Panc1 (cell line): Measurements from ENCODE around the gene NDUFV2. TPM values are rescaled to one million over a fixed set of nuclear protein-coding genes. Genes with fewer than 3 reads are reported as not detected.
"Not testable (repeated sequence)": the region's sequence is repeated elsewhere in the genome, so short reads cannot be mapped to it uniquely, and the experiment has no call there.

ENCODE experiments used
- ATAC-seq: fragments of 200-7000 bp; cut with Tn5 transposase; 2 replicates; pipeline ENCODE4 v1.9.1; 2020; ENCODE audit warnings: mild to moderate bottlenecking, moderate library complexity
- BruUV-seq: library from RNA; stranded (reverse); fragments of 400-500 nt; replicated peaks from 2 replicates; lab custom pipeline; 2021; lab: Mats Ljungman, UMichigan
- CTCF ChIA-PET: fragments of 300-600 bp; sonication (Branson Sonifier 250); formaldehyde crosslinking; loops from one replicate; lab custom pipeline; 2022; ENCODE audit warnings: antibody characterized with exemption; lab: Charles Lee
- POLR2A ChIA-PET: fragments of 300-600 bp; sonication (Branson Sonifier 250); formaldehyde crosslinking; loops from one replicate; lab custom pipeline; 2022; ENCODE audit warnings: antibody characterized with exemption; lab: Charles Lee
- DNase-seq: peaks from one replicate; pipeline ENCODE4 v3.0.0-alpha.2; 2010; ENCODE audit warnings: low read depth, low spot score
- H3K27ac ChIP-seq: 2 replicates; pipeline ENCODE4 v1.5.1; 2011; ENCODE audit warnings: mild to moderate bottlenecking, low read length, inconsistent platforms
- H3K27me3 ChIP-seq: fragments of 200-500 bp; sonication (Bioruptor generic); 2 replicates; pipeline ENCODE4 v1.6.0; 2014; ENCODE audit warnings: low read length, inconsistent platforms; ENCODE audit not compliant: control insufficient read depth, insufficient read depth
- H3K36me3 ChIP-seq: fragments of 200-500 bp; sonication (Bioruptor generic); 2 replicates; pipeline ENCODE4 v1.5.1; 2014; ENCODE audit warnings: inconsistent platforms, mild to moderate bottlenecking, low read length, moderate library complexity; ENCODE audit not compliant: control insufficient read depth, insufficient read depth
- H3K4me1 ChIP-seq: 2 replicates; pipeline ENCODE4 v1.5.1; 2011; ENCODE audit warnings: inconsistent platforms, mild to moderate bottlenecking, low read length, moderate library complexity; ENCODE audit not compliant: control insufficient read depth, insufficient read depth
- H3K4me3 ChIP-seq, 2 experiments: 2 replicates each; pipeline ENCODE4 v1.5.1; 2011 to 2012; ENCODE audit warnings: low read depth in 2 of 2, low read length in 2 of 2, mild to moderate bottlenecking in 2 of 2, inconsistent platforms in 1 of 2, moderate library complexity in 1 of 2
- H3K9me3 ChIP-seq: fragments of 200-500 bp; sonication (Bioruptor generic); 2 replicates; pipeline ENCODE4 v1.5.1; 2014; ENCODE audit warnings: low read depth, mild to moderate bottlenecking, inconsistent platforms, low read length, moderate library complexity; ENCODE audit not compliant: control insufficient read depth, insufficient read depth
- CTCF ChIP-seq: fragments of 450-650 bp; IDR thresholded peaks from 2 replicates; pipeline ENCODE4 v1.5.1; 2017; ENCODE audit warnings: mild to moderate bottlenecking
- POLR2AphosphoS5 ChIP-seq: IDR thresholded peaks from 2 replicates; pipeline ENCODE4 v1.6.1; 2012; ENCODE audit warnings: mild to moderate bottlenecking, low read depth, low read length, moderate library complexity
- SIN3A ChIP-seq: IDR thresholded peaks from 2 replicates; pipeline ENCODE4 v1.6.1; 2012; ENCODE audit warnings: low read depth, mild to moderate bottlenecking, low read length, moderate library complexity, borderline replicate concordance; ENCODE audit not compliant: insufficient read depth
- TCF7L2 ChIP-seq: IDR thresholded peaks from 2 replicates; pipeline ENCODE4 v1.6.1; 2011; ENCODE audit warnings: mild to moderate bottlenecking, low read depth, low read length, inconsistent platforms
- in situ Hi-C: cut with HindIII; loops from 2 replicates; pipeline ENCODE4 v1.10.0; 2016; ENCODE audit warnings: low sequenced_read_pairs, low pct_unique_long_range_greater_than_20kb
- intact Hi-C: fragments of 100-400 bp; cut with micrococcal nuclease; formaldehyde crosslinking; loops from one replicate; pipeline ENCODE4 v1.10.0; 2022; ENCODE audit not compliant: unreplicated experiment
- total RNA-seq: library from RNA; stranded (reverse); gene quantifications from one replicate; pipeline ENCODE4 v1.2.1, GENCODE V29; 2021; ENCODE audit not compliant: unreplicated experiment
- TF ChIP-seq, protein P1 (sequence below), 2 experiments: IDR thresholded peaks; 2 replicates each; pipeline ENCODE4 v1.6.1; 2011 to 2012; ENCODE audit warnings: low read depth in 2 of 2, control low read depth in 1 of 2, low read length in 1 of 2, mild to moderate bottlenecking in 1 of 2, moderate library complexity in 1 of 2; ENCODE audit not compliant: insufficient read depth in 1 of 2

The NDUFV2 gene
- total RNA-seq, 1 experiment from 2014 or later, result 157 TPM

- ChIA-PET POLR2A (no interaction called here), CTCF (no interaction called here)
- H3K27ac ChIP-seq, result no peak overlapping the region
- no peaks in the 10 kb centered on the region for H3K36me3 ChIP-seq
- no peaks in the 10 kb centered on the region for H3K9me3 ChIP-seq
- ATAC-seq, result no peak
- H3K4me1 ChIP-seq, result no peaks in the 10 kb centered on the region
- DNase-seq, result no peak
- no peaks in the 10 kb centered on the region for H3K27me3 ChIP-seq
- no TSS peak for BruUV-seq
- in situ Hi-C loops (no loop called here), intact Hi-C loops (no loop called here)
- TF ChIP-seq TCF7L2 (no peak), POLR2AphosphoS5 (no peak), SIN3A (no peak), CTCF (no peak)
- TF ChIP-seq, protein P1, sequence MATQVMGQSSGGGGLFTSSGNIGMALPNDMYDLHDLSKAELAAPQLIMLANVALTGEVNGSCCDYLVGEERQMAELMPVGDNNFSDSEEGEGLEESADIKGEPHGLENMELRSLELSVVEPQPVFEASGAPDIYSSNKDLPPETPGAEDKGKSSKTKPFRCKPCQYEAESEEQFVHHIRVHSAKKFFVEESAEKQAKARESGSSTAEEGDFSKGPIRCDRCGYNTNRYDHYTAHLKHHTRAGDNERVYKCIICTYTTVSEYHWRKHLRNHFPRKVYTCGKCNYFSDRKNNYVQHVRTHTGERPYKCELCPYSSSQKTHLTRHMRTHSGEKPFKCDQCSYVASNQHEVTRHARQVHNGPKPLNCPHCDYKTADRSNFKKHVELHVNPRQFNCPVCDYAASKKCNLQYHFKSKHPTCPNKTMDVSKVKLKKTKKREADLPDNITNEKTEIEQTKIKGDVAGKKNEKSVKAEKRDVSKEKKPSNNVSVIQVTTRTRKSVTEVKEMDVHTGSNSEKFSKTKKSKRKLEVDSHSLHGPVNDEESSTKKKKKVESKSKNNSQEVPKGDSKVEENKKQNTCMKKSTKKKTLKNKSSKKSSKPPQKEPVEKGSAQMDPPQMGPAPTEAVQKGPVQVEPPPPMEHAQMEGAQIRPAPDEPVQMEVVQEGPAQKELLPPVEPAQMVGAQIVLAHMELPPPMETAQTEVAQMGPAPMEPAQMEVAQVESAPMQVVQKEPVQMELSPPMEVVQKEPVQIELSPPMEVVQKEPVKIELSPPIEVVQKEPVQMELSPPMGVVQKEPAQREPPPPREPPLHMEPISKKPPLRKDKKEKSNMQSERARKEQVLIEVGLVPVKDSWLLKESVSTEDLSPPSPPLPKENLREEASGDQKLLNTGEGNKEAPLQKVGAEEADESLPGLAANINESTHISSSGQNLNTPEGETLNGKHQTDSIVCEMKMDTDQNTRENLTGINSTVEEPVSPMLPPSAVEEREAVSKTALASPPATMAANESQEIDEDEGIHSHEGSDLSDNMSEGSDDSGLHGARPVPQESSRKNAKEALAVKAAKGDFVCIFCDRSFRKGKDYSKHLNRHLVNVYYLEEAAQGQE (IDR thresholded peaks at IDR 0.05; ENCODE audit: insufficient read depth in 1 of 2, low read depth in 2 of 2, low read length in 1 of 2), result no peak
- no peak overlapping the region for H3K4me3 ChIP-seq
Observed at GRCh38 chr18:9088252-9088651, 14.2 kb upstream of the NDUFV2 start.

DNA sequence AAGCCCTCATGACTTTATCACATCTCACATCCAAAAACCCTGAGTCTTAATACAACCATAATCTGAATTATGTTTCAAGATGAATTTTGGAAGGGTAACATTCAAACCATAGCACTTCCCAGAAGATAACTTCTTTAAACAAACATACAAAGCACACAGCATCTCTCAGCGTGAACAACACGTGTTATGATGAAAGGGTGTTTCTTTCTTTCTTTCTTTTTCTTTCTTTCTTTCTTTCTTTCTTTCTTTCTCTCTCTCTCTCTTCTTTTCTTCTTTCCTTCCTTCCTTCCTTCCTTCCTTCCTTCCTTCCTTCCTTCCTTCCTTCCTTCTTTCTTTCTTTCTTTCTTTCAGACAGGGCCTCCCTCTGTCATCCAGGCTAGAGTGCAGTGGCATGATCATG is 13.8 kb upstream of the NDUFV2 start:
- in situ Hi-C loops, H3K27me3 ChIP-seq, H3K36me3 ChIP-seq, H3K9me3 ChIP-seq, BruUV-seq, H3K27ac ChIP-seq, ATAC-seq, H3K4me1 ChIP-seq, H3K4me3 ChIP-seq, DNase-seq, POLR2A ChIA-PET, intact Hi-C loops, CTCF ChIA-PET: not testable (repeated sequence)

DNA sequence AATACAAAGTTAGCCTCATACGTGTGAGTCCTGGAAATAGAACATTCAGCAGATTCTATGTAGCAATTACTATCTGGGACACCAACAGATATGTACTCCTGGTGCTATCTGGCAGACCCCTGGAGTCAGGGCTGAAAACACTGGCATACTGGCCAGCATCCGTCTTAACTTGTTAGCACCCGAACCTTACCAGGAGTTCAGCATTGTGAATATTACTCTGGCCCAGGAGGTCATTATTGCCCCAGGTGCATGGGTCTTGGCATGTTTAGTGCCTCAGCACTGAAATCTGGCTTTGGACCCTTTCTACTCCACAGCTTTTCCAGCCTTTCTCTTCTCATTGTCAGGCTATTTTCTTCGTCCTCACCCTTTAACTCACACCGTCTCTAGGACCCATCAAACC is 11.9 kb upstream of the NDUFV2 start:
- no TSS peak for BruUV-seq
- no peak for DNase-seq
- CTCF ChIA-PET, result interaction anchor here (0.6 kb wide), 1 partner anchor 215 kb away, joined by 3 read pairs; no protein-coding TSS in a partner anchor
- ATAC-seq, result no peak
- peaks cover 5% of the 10 kb centered on the region for H3K4me1 ChIP-seq
- POLR2A ChIA-PET, result no interaction called here
- in situ Hi-C loops (no loop called here), intact Hi-C loops (no loop called here)
- no peaks in the 10 kb centered on the region for H3K27me3 ChIP-seq
- no peaks in the 10 kb centered on the region for H3K9me3 ChIP-seq
- H3K27ac ChIP-seq, result no peak overlapping the region
- no peak overlapping the region for H3K4me3 ChIP-seq
- H3K36me3 ChIP-seq, result no peaks in the 10 kb centered on the region
- TF ChIP-seq, protein P1 (IDR thresholded peaks at IDR 0.05; ENCODE audit: insufficient read depth in 1 of 2, low read depth in 2 of 2, low read length in 1 of 2), result no peak
- no peak for TF ChIP-seq SIN3A
